Sigmoid colon (tissue), 4 donors: Measurements from ENCODE around the gene ZNF540.

Experiments
- EP300 ChIP-seq, 4 donors: sonication (generic); formaldehyde crosslinking; IDR thresholded peaks; one replicate each; pipeline ENCODE4 v1.6.1; 2017; ENCODE audit warnings: antibody characterized with exemption in 4 of 4
- TF ChIP-seq, protein P1 (sequence below), 4 experiments: fragments of 450-650 bp in 3 of 4; fragments of 200-600 bp in 1 of 4; IDR thresholded peaks; one replicate each; pipeline ENCODE4 v1.5.1; 2016 to 2019; ENCODE audit warnings: antibody characterized with exemption in 4 of 4, mild to moderate bottlenecking in 3 of 4, moderate library complexity in 2 of 4

- TF ChIP-seq, protein P1, sequence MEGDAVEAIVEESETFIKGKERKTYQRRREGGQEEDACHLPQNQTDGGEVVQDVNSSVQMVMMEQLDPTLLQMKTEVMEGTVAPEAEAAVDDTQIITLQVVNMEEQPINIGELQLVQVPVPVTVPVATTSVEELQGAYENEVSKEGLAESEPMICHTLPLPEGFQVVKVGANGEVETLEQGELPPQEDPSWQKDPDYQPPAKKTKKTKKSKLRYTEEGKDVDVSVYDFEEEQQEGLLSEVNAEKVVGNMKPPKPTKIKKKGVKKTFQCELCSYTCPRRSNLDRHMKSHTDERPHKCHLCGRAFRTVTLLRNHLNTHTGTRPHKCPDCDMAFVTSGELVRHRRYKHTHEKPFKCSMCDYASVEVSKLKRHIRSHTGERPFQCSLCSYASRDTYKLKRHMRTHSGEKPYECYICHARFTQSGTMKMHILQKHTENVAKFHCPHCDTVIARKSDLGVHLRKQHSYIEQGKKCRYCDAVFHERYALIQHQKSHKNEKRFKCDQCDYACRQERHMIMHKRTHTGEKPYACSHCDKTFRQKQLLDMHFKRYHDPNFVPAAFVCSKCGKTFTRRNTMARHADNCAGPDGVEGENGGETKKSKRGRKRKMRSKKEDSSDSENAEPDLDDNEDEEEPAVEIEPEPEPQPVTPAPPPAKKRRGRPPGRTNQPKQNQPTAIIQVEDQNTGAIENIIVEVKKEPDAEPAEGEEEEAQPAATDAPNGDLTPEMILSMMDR (IDR thresholded peaks at IDR 0.05) = no peak
- no peak for TF ChIP-seq EP300 (IDR thresholded peaks at IDR 0.05)
Measured at GRCh38 chr19:37635076-37636056, 40.7 kb downstream of the ZNF540 start.
